HG03378 (cell line): ENCODE data around the gene LRRC8E.
"Not testable (repeated sequence)": the region's sequence is repeated elsewhere in the genome, so short reads cannot be mapped to it uniquely, and the experiment has no call there.

Source experiments
- ATAC-seq: cut with Tn5 transposase; IDR thresholded peaks from one replicate; pipeline ENCODE4 v1.9.1; 2021; ENCODE audit warnings: mild to moderate bottlenecking, moderate library complexity; ENCODE audit not compliant: unreplicated experiment

LRRC8E gene

GRCh38 chr19:7907122-7907521 is 18.8 kb downstream of the LRRC8E start:
- ATAC-seq: no peak

- ATAC-seq: no peak
Observed at GRCh38 chr19:7907544-7907943, 19.2 kb downstream of the LRRC8E start.

- no peak for ATAC-seq
Observed at GRCh38 chr19:7908078-7908699, 19.9 kb downstream of the LRRC8E start.

GRCh38 chr19:7908742-7909461 is 20.6 kb downstream of the LRRC8E start:
- no peak for ATAC-seq

GRCh38 chr19:7909471-7910067 is 21.3 kb downstream of the LRRC8E start:
- ATAC-seq: no peak

- ATAC-seq: no peak
Observed at GRCh38 chr19:7910321-7911161, 22.2 kb downstream of the LRRC8E start.

- ATAC-seq: no peak
Observed at GRCh38 chr19:7911508-7912143, 23.3 kb downstream of the LRRC8E start.

GRCh38 chr19:7912144-7912696 is 23.9 kb downstream of the LRRC8E start:
- no peak for ATAC-seq

- ATAC-seq: no peak
Observed at GRCh38 chr19:7912697-7913564, 24.6 kb downstream of the LRRC8E start.

- ATAC-seq: no peak
Observed at GRCh38 chr19:7913652-7914051, 25.3 kb downstream of the LRRC8E start.

GRCh38 chr19:7914099-7914498 is 25.8 kb downstream of the LRRC8E start:
- no peak for ATAC-seq

- ATAC-seq: no peak
Observed at GRCh38 chr19:7914598-7915045, 26.3 kb downstream of the LRRC8E start, which contains the start of gene TGFBR3L. TSS of gene TGFBR3L (plus strand) at chr19:7914830.

- ATAC-seq: no peak
Observed at GRCh38 chr19:7915250-7916102, 27.2 kb downstream of the LRRC8E start.

GRCh38 chr19:7916103-7916954 is 28.0 kb downstream of the LRRC8E start:
- ATAC-seq: no peak

GRCh38 chr19:7916955-7917266 is 28.6 kb downstream of the LRRC8E start:
- no peak for ATAC-seq

GRCh38 chr19:7917267-7918061 is 29.2 kb downstream of the LRRC8E start:
- no peak for ATAC-seq

- ATAC-seq: not testable (repeated sequence)
Observed at GRCh38 chr19:7918062-7918614, 29.8 kb downstream of the LRRC8E start.
